GM21619 (cell line): ENCODE results near the gene SCP2D1.

Experiments used
- ATAC-seq: cut with Tn5 transposase; IDR thresholded peaks from one replicate; pipeline ENCODE4 v1.9.1; 2021; ENCODE audit not compliant: unreplicated experiment

The SCP2D1 gene

DNA sequence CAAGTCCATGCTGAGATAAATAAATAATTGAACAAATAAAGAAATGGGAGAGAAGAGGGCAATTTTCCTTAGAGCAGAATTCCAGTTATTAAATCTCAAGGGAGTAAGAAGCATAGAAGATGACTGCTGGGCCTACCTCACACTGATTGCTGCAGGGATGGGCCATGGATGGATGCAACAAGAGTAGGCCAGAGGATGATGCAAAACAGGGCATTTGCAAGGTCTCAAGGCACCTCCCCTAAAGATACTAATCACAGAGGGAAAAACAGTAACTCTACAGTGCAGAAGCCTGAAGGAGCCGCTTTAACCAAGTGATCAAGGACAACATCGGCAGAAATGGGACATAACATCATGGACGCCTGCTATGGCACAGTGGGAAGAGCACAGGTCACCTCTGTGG, 1.7 kb upstream of the SCP2D1 start:
- no peak for ATAC-seq

- ATAC-seq = no peak
These were observed 1.8 kb downstream of the SCP2D1 start for GRCh38 chr20:18815194-18815942.

DNA sequence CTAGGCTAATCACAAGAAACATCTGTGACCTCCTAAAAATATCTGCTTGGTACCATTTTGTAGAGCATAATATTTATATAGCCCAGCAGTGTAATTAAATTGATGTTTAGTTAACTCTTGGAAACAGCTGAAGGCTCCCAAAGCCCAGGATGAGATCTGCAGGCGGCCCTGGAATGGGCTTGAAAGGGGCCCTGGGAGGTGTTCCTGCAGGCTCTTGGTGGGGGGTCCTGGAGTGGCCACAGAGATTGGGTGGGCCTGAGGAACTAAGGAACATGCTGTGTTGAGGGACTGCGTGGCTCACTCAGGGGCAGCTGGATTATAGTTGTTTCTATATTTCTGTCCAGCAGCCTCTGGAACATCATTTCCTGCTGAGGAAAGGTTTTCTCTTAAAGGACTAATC, 9.2 kb downstream of the SCP2D1 start:
- ATAC-seq = no peak

GRCh38 chr20:18831830-18832499, 18.4 kb downstream of the SCP2D1 start:
- no peak for ATAC-seq

DNA sequence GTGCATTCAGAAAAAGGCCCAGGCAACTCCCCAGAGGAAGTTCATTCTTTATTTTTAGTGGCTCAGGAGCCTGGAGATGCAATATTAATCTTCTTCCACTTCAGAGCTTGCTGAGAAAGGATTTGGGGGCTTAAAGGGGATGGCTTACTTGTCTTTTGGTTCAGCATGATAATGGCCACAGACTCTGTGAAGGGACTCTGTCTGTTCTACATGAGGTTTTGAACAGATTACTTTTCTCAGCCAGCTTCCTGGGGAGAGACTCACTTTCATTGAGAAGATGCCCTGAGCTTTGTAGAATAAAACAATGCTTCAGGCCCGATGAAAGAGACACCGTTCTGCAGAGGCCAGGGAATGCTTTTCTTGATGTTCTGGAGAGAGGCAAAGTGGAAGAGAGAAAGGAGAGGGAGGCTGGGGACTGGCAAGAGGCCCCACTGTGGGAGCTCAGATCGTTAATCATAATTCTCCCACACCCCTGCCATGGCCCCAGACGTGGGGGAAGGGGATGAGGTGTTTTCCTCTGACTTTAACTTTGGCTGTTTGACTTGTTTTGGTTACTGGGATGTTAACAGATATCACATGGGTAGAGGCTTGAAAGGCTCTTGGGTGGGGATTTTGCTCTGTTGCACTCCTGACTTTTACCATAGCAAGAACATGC, 19.1 kb downstream of the SCP2D1 start:
- no peak for ATAC-seq

DNA sequence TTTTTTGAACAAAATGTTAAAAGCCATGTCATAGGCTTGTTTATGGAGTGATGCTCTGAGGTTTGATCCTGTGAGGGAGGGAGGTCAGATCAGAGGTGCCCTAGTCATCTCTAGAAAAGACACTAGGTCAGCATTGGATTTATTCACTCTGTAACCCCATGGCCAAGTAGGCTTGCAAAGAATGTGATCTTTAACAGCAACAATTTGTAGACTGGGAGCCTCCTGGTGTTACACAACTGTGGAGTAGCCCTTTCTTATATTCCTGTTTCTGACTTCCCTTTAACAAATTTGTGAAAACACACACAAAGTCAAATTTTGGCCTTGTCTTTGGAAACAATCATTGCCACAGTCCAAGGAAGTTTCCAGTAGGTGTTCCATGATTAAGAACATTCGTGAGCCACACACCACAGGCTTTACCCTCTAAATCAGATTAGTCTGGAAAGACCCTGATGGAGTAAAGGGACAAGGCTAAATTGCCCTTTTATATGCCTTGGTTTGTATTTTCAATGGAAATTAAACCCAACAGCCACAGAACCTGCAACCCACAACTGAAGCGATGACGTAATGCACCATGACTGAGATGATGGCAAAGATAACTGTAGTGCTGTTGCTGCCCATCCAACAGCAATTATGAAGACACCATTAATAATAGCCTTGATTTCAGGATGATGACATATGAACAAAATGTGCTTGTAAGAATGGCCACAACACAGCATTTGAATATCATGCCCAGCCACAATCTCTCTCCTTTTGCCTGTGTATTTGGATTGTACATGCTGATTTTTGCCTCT, 22.1 kb downstream of the SCP2D1 start:
- ATAC-seq = no peak

GRCh38 chr20:18837718-18838117, 24.1 kb downstream of the SCP2D1 start:
- ATAC-seq = no peak

DNA sequence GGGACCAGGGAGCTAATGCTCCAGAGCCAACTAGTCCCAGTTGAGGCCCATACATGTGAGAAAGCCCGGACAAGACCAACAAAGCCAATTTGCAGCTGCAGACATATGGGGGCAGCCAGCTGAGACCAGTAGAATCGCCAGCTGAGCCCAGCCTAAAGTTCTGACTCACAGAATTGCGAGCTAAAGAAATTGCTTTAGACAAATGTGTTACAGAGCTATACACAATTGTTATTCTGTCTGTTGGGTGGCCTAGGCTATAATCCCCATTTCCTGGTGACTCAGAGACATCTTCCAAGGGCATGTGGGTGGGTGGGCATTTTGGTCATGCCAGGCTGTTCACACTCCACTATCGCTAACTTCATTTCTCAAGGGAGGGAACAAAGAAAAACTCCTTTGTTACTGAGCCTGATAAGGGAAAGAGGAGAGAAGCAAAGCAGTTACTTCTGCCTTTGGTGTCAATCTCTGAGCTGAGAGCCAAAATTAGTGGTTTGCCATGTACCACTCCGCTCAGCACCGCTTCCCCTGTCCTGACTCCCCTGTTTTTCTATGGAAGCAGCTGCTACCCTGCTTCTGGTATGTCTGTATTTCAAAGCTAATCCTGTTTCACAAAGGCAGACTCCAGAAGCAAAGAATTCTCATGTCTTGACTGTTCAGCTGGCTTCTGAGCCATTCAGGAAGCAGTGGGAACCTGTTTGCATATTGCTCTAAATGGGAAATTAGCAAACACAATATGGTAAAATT, 26.1 kb downstream of the SCP2D1 start:
- ATAC-seq = no peak

DNA sequence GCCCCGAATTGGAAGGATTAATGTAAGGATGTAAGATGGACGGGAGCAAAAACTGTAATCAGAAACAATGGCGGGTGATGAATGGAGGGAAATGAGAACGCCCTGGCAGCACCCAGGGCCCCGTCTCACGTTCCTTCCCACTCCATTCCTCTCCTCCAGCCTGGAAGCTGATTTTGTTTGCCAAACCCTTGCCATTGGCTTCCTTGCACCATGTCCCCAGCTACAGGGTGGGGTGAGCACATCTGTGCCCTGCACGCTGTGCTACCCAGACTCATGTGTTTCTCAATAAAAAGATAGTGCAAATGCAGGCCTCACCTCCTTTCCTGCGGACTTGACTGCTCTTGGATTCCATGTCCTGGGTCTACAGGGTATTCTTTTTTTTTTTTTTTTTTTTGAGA, 26.7 kb downstream of the SCP2D1 start:
- ATAC-seq = no peak

DNA sequence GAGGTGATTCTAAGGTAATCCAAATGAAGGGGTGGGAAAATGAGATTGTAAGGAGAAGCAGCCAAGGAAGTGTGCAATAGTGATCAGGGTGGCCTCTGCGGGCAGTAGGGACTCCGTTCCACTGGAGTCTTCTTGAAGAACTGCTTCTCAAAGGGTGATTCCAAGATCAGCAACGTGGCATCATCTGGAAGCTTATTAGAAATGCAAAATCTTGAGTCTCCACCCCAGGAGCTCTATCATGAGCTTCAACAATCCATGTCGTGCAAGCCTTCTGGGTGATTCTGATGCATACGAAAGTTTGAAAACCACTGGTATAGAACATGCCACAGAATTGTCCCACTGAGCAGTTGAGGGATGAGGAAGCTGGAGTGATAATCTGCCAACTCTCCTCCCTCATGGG, 31.4 kb downstream of the SCP2D1 start:
- ATAC-seq = no peak

- ATAC-seq = no peak
These were observed 33.7 kb downstream of the SCP2D1 start for GRCh38 chr20:18847226-18847755.

GRCh38 chr20:18849131-18849530, 35.5 kb downstream of the SCP2D1 start:
- no peak for ATAC-seq

- ATAC-seq = no peak
These were observed 38.0 kb downstream of the SCP2D1 start for GRCh38 chr20:18851629-18852028.

- ATAC-seq = no peak
These were observed 38.7 kb downstream of the SCP2D1 start for GRCh38 chr20:18852318-18852717.

DNA sequence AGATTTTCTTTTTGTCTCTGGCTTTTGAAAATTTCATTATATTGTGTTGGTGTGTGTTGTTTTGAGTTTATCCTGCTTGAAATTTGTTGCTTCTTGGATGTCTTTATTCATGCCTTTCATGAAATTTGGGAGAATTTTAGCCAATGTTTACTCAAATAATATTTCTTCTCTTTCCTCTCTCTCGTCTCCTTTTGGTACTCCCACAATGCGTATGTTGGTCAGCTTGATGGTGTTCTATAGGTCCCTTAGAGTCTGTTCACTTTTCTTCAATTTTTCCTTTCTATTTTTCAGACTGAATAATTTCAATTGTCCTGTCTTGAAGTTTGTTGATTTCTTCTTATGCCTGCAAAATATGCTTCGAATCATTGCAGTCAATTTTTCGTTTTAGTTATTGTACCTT, 39.6 kb downstream of the SCP2D1 start:
- ATAC-seq = no peak

DNA sequence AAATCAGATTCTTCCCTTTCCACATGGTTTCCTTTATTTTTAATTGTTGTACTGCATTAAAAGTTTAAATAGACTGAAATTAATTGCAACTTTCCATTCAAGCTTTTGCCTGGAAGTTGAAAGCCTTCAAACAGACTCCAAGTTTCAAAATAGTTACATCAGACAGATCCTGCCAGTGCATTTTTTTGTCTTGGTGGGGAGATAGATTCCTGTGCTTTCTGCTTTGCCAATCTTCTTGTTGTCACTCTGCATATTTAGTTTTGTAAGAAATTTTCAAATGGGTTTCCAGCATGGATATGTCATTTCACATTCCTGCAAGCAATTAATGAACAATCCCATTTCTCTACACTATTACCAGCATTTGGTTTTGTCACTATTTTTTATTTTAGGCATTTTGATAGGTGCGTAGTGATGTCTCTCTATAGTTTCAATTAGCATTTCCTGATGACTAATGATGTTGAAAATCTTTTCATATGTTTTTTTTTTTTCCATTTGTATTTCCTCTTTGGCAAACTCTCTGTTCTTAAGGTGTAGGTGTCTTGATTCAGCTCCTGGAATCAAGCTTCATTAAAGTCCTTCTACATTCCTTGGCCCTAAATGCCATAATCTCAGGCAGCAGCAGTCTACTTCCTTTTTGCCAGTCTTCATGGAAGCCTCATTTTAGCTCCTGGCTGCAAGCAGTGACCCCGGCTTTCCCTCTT, 40.5 kb downstream of the SCP2D1 start:
- no peak for ATAC-seq

GRCh38 chr20:18855882-18856281, 42.3 kb downstream of the SCP2D1 start:
- ATAC-seq = no peak

DNA sequence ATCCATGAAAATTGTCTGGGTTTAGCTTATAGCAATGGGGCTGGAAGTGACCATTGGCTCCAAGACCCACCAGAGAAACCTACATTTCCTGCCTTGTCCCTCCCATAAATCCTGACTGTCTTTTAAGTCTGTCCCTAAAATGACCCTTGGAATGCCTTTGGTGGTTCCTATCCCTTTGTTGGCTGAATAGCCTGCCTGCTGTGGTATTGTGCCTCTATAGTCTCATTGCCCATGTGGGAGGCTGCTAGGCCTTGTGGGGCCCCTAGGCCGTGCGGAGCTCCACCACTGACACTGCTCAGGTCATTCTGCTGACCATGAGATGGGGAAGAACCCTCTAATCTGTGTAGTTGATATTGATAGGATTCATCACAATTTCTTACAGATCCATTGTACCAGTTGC, 43.3 kb downstream of the SCP2D1 start:
- ATAC-seq = no peak

- no peak for ATAC-seq
These were observed 44.1 kb downstream of the SCP2D1 start for GRCh38 chr20:18857640-18858039.

GRCh38 chr20:18858816-18859215, 45.2 kb downstream of the SCP2D1 start:
- ATAC-seq = no peak
